Spinal cord (tissue), 10 donors: ENCODE measurements around the gene GALNT14. TPM values are rescaled to one million over a fixed set of nuclear protein-coding genes. Genes with fewer than 3 reads are reported as not detected.

Experiments used
- DNase-seq, 6 donors: peaks; one replicate each; pipeline versions ENCODE4 v3.0.0 to v3.0.0-alpha.2; 2013 to 2015; ENCODE audit warnings: low spot score in 6 of 6, low read depth in 4 of 6
- H3K27ac ChIP-seq: one replicate; pipeline ENCODE4 v1.5.1; 2013; ENCODE audit warnings: low read depth, low read length, control low read depth
- H3K27me3 ChIP-seq: one replicate; pipeline ENCODE4 v1.6.1; 2013; ENCODE audit warnings: low read length; ENCODE audit not compliant: control insufficient read depth, insufficient read depth
- H3K36me3 ChIP-seq: one replicate; pipeline ENCODE4 v1.6.1; 2013; ENCODE audit warnings: low read length; ENCODE audit not compliant: control insufficient read depth, insufficient read depth
- H3K4me1 ChIP-seq: one replicate; pipeline ENCODE4 v1.6.1; 2013; ENCODE audit warnings: low read length; ENCODE audit not compliant: control insufficient read depth, insufficient read depth
- H3K4me3 ChIP-seq: one replicate; pipeline ENCODE4 v1.5.1; 2013; ENCODE audit warnings: low read depth, low read length, control low read depth
- H3K9me3 ChIP-seq: one replicate; pipeline ENCODE4 v1.6.1; 2013; ENCODE audit warnings: low read length; ENCODE audit not compliant: control insufficient read depth, insufficient read depth
- WGBS: methylation state at CpG from one replicate; pipeline ENCODE4 v1.1.5; 2013; ENCODE audit warnings: missing lambda C conversion rate; ENCODE audit not compliant: insufficient coverage; 5-methylcytosine and 5-hydroxymethylcytosine counted together
- polyA plus RNA-seq, 2 donors: library from polyadenylated mRNA; unstranded; fragments of 120-200 nt; gene quantifications; one replicate each; pipeline ENCODE4 v1.2.1, GENCODE V29; 2013; ENCODE audit not compliant: insufficient read length in 2 of 2
- total RNA-seq, 2 donors: library from RNA; depleted of rRNA in 1 of 2; stranded (reverse); fragments of 120-200 nt in 1 of 2; fragments of >200 nt in 1 of 2; gene quantifications; one replicate each; pipeline versions ENCODE4 v1.2.3 to v1.2.4, GENCODE V29; 2013 to 2014
- donor health status: healthy.

The GALNT14 gene
- total and polyA plus RNA-seq, 4 donors = 4.6 to 25.1 (median 16.2) TPM

GRCh38 chr2:30897539-30897938, 240.7 kb downstream of the GALNT14 start:
- H3K27me3 ChIP-seq = no peaks in the 10 kb centered on the region
- H3K9me3 ChIP-seq = no peaks in the 10 kb centered on the region
- peaks cover 13% of the 10 kb centered on the region for H3K4me1 ChIP-seq
- no peak overlapping the region for H3K27ac ChIP-seq
- WGBS = 95% methylated on average over 13 of the region's 13 CpGs
- H3K4me3 ChIP-seq = no peak overlapping the region
- H3K36me3 ChIP-seq = no peaks in the 10 kb centered on the region
- DNase-seq = no peak

DNA sequence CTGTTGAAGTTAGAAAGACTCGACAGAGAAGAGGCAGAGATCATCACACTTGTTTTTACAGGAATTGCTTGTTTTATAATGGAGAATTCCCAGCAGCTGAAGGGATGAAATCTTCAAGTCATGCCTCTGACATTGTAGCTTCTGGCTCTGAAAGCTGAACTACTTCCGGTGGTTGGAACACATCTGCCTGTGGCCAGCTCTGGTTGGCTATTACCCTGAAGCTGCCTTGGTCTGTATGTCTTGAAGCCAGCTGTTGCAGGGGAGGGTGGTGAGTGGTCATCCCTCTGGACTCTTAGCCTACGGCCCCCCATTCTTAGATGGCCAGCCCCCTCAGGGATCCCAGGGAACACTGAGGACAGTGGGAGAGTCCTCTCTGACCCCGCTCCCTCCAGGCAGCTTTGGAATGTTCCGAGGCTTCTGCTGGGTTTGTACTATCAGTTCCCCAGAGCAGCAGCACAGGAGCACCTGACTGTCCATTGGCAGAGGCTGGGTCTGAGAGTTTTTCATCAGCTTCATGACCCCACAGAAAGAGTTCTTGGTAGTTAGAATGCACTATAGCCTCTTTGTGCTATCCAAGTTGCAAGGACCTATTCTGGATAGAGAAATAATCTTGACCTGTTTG, 243.6 kb downstream of the GALNT14 start:
- no peak for DNase-seq
- H3K4me3 ChIP-seq = no peak overlapping the region
- H3K27ac ChIP-seq = no peak overlapping the region
- H3K36me3 ChIP-seq = no peaks in the 10 kb centered on the region
- no peaks in the 10 kb centered on the region for H3K27me3 ChIP-seq
- H3K9me3 ChIP-seq = no peaks in the 10 kb centered on the region
- H3K4me1 ChIP-seq = peaks cover 9% of the 10 kb centered on the region
- 80% methylated on average over 4 of the region's 5 CpGs for WGBS

- Histone ChIP-seq H3K36me3 (no peaks in the 10 kb centered on the region), H3K9me3 (no peaks in the 10 kb centered on the region), H3K4me1 (peaks cover 6% of the 10 kb centered on the region), H3K27ac (no peak overlapping the region), H3K4me3 (no peak overlapping the region), H3K27me3 (no peaks in the 10 kb centered on the region)
- 50% methylated on average over 5 of the region's 7 CpGs for WGBS
- DNase-seq = no peak
Observed at GRCh38 chr2:30888852-30889409, 249.3 kb downstream of the GALNT14 start.

- H3K36me3 ChIP-seq = no peaks in the 10 kb centered on the region
- WGBS = 65% methylated on average over 6 of the region's 6 CpGs
Observed at GRCh38 chr2:30886080-30886479, 252.2 kb downstream of the GALNT14 start.

DNA sequence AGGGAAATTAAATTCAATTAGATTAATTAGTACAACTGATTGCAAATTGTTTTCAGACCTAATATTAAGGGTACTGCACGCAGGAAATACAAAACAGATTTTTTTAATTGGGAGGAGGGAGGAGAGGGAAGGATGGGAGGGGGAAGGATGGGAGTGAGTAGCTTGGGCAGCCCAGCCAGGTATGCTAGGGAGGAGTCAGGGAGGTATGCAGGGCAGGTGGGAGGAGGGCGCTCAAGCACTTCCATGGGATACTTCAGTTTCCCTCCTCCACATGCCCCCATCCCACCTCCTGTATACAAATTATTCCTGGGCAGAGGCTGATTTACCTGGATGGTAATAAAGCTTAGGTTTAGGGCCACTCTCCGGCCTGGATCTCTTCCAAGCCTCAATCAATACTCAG, 254.4 kb downstream of the GALNT14 start:
- H3K27me3 ChIP-seq = no peaks in the 10 kb centered on the region
- WGBS = 75% methylated on average over 1 of the region's 3 CpGs
- no peaks in the 10 kb centered on the region for H3K36me3 ChIP-seq
- no peaks in the 10 kb centered on the region for H3K9me3 ChIP-seq
- no peak overlapping the region for H3K27ac ChIP-seq
- H3K4me1 ChIP-seq = peaks cover 6% of the 10 kb centered on the region
- no peak for DNase-seq
- no peak overlapping the region for H3K4me3 ChIP-seq

More at GRCh38 chr2:30886080-30886479, 252.2 kb downstream of the GALNT14 start:
- Histone ChIP-seq H3K27me3 (no peaks in the 10 kb centered on the region), H3K4me3 (no peak overlapping the region), H3K9me3 (no peaks in the 10 kb centered on the region), H3K4me1 (peaks cover 6% of the 10 kb centered on the region), H3K27ac (no peak overlapping the region)
- peak in 1 of 6 donors; percentile 73 for DNase-seq

DNA sequence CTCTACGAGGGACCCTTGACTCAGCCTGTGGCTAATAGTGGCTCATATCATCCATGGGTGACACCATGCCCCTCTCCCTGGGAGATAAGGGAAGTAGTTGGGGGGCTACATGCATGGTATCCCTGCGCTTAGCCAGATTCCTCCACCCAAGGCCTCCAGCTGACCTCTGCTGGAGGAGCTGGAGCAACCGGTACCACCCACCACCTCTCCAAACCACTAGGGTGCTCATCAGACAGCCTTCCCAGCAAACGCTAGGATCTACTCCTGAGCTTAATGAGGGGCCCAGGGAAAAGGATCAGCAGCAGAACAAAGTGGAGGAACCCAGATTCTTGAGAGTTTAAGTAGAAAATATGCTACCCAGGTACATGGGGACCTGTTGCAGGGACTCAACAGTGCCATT, 255.1 kb downstream of the GALNT14 start:
- Histone ChIP-seq H3K4me3 (no peak overlapping the region), H3K9me3 (no peaks in the 10 kb centered on the region), H3K4me1 (peaks cover 6% of the 10 kb centered on the region), H3K36me3 (no peaks in the 10 kb centered on the region), H3K27me3 (no peaks in the 10 kb centered on the region), H3K27ac (no peak overlapping the region)
- no peak for DNase-seq
- WGBS = 83% methylated on average over 3 of the region's 4 CpGs

- no peak overlapping the region for H3K4me3 ChIP-seq
- no peaks in the 10 kb centered on the region for H3K27me3 ChIP-seq
- H3K27ac ChIP-seq = no peak overlapping the region
- peaks cover 6% of the 10 kb centered on the region for H3K4me1 ChIP-seq
- 92% methylated on average over 3 of the region's 3 CpGs for WGBS
- no peaks in the 10 kb centered on the region for H3K36me3 ChIP-seq
- no peak for DNase-seq
- no peaks in the 10 kb centered on the region for H3K9me3 ChIP-seq
Observed at GRCh38 chr2:30880516-30880915, 257.7 kb downstream of the GALNT14 start.

DNA sequence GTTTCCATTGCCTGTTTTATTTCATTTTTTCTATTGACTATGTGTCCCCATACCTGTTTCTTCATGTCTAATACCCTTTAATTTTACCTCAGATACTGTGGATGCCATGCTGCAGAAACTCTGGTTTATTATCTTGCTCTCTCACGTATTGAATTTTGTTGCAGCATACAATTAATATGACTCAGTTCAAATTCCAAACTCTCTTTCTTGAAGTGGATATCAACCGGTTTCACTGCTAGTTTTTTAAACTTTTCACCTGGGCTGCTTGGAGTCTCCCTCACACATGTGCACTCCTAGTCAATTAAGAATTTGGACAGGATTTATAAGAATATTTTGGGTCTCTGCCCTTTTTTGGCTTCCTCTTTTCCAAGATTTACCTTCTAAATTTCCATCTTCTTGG, 260.4 kb downstream of the GALNT14 start:
- H3K9me3 ChIP-seq = no peaks in the 10 kb centered on the region
- no peaks in the 10 kb centered on the region for H3K27me3 ChIP-seq
- WGBS = no CpG with 5 or more reads among the region's 2 CpGs
- no peaks in the 10 kb centered on the region for H3K36me3 ChIP-seq
- DNase-seq = no peak
- H3K4me3 ChIP-seq = no peak overlapping the region
- H3K4me1 ChIP-seq = no peaks in the 10 kb centered on the region
- H3K27ac ChIP-seq = no peak overlapping the region

DNA sequence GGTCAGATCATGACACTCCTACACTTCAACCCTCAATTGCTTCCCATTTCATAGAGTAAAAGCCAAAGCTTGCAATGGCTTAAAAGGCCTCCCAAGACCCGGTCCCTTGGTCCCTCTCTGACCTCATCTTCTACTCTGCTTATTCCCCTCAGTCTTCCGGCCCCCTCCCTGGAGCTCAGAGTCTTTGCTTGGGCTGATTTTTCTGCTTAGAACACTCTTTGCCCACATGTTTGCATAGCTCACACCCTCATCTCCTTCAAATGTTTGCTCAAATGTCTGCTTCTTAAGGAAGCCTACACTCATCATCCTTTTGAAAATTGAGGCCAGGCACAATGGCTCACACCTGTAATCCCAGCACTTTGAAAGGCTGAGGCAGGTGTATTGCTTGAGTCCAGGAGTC, 265.4 kb downstream of the GALNT14 start:
- H3K9me3 ChIP-seq = no peaks in the 10 kb centered on the region
- H3K27me3 ChIP-seq = no peaks in the 10 kb centered on the region
- H3K36me3 ChIP-seq = no peaks in the 10 kb centered on the region
- DNase-seq = no peak
- 88% methylated on average over 2 of the region's 2 CpGs for WGBS
- H3K27ac ChIP-seq = no peak overlapping the region
- no peaks in the 10 kb centered on the region for H3K4me1 ChIP-seq
- no peak overlapping the region for H3K4me3 ChIP-seq
